GM23248 (cell line): ENCODE data around the gene TBC1D1.

Source experiments
- EZH2 ChIP-seq: fragments of 200-600 bp; sonication (generic); IDR thresholded peaks from 2 replicates; pipeline ENCODE4 v1.6.1; 2018; ENCODE audit warnings: antibody characterized with exemption, mild to moderate bottlenecking; ENCODE audit not compliant: insufficient read depth, poor library complexity, severe bottlenecking
- EZH2phosphoT487 ChIP-seq: fragments of 200-600 bp; sonication (generic); IDR thresholded peaks from 2 replicates; pipeline ENCODE4 v1.6.1; 2018; ENCODE audit warnings: antibody characterized with exemption, moderate library complexity, mild to moderate bottlenecking, low read depth; ENCODE audit not compliant: insufficient read depth

GRCh38 chr4:38169524-38169923 is 278.6 kb downstream of the TBC1D1 start:
- no peak for TF ChIP-seq EZH2
- no peak for TF ChIP-seq EZH2phosphoT487
